K562 (cell line): Measurements from ENCODE around the gene GDF11. TPM values are rescaled to one million over a fixed set of nuclear protein-coding genes. Genes with fewer than 3 reads are reported as not detected.

ENCODE experiments used
- ATAC-seq: fragments of 200-7000 bp; cut with Tn5 transposase; 3 replicates; pipeline ENCODE4 v1.9.1; 2020; ENCODE audit warnings: moderate library complexity
- BruUV-seq: library from RNA; stranded (reverse); fragments of 400-500 nt; replicated peaks from 2 replicates; lab custom pipeline; 2021; lab: Mats Ljungman, UMichigan
- CTCF ChIA-PET: fragments of 300-600 bp; formaldehyde crosslinking; extraction: SDS; loops from one replicate; lab custom pipeline; 2021; ENCODE audit warnings: low intra/inter-chr PET ratio; lab: Yijun Ruan, JAX
- POLR2A ChIA-PET: fragments of 300-600, 350-650 bp; sonication (Branson Sonifier 250); formaldehyde crosslinking; extraction: SDS; loops from one replicate; lab custom pipeline; 2021; ENCODE audit warnings: antibody characterized with exemption, inconsistent platforms; lab: Yijun Ruan, JAX
- DNase-seq, 4 experiments: peaks; one replicate each; pipeline versions ENCODE4 v3.0.0 to v3.0.0-alpha.2; 2011 to 2018; ENCODE audit warnings: low spot score in 3 of 4, mixed read lengths in 3 of 4; ENCODE audit errors: extremely low read depth in 1 of 4
- FAIRE-seq: peaks from 2 replicates; lab custom pipeline; 2011; peaks lifted over from hg19 to GRCh38; lab: Jason Lieb, UNC
- H2AFZ ChIP-seq: 2 replicates; pipeline ENCODE4 v1.6.0; 2011; ENCODE audit warnings: low read depth, low read length, control low read depth, inconsistent platforms
- H3K27ac ChIP-seq: fragments of 200-600 bp; 3 replicates; pipeline ENCODE4 v1.8.0; 2011; ENCODE audit warnings: low read depth, mild to moderate bottlenecking, control low read depth, inconsistent platforms, low read length, moderate library complexity, mixed read lengths; ENCODE audit errors: extremely low read depth
- H3K27me3 ChIP-seq, 2 experiments: fragments of 300-600 bp in 1 of 2; 2 replicates in 1 of 2; 3 replicates in 1 of 2; pipeline versions ENCODE4 v1.6.0 to v1.8.0; 2011; ENCODE audit warnings: inconsistent platforms in 2 of 2, low read length in 2 of 2, mild to moderate bottlenecking in 1 of 2, mixed read lengths in 1 of 2, moderate library complexity in 1 of 2; ENCODE audit not compliant: control insufficient read depth in 2 of 2, insufficient read depth in 2 of 2
- H3K36me3 ChIP-seq: fragments of 300-600 bp; 3 replicates; pipeline ENCODE4 v1.8.0; 2011; ENCODE audit warnings: mild to moderate bottlenecking, low read length, inconsistent platforms; ENCODE audit not compliant: control insufficient read depth, insufficient read depth
- H3K4me1 ChIP-seq, 2 experiments: fragments of 200-600 bp in 1 of 2; replicated peaks in 1 of 2; 2 replicates in 1 of 2; 3 replicates in 1 of 2; pipeline versions ENCODE4 v1.5.1 to v1.8.0; 2011; ENCODE audit warnings: inconsistent platforms in 2 of 2, low read length in 2 of 2, mild to moderate bottlenecking in 1 of 2, mixed read lengths in 1 of 2, moderate library complexity in 1 of 2; ENCODE audit not compliant: control insufficient read depth in 2 of 2, insufficient read depth in 2 of 2
- H3K4me2 ChIP-seq: 2 replicates; pipeline ENCODE4 v1.6.1; 2011; ENCODE audit warnings: low read length, control low read depth, inconsistent platforms, mixed read lengths; ENCODE audit not compliant: insufficient read depth
- H3K4me3 ChIP-seq: fragments of 200-600 bp; sonication (generic), shearing (Covaris generic); 2 replicates; pipeline ENCODE4 v1.5.1; 2016; ENCODE audit warnings: control low read depth, inconsistent platforms
- H3K79me2 ChIP-seq: fragments of 200-600 bp; 3 replicates; pipeline ENCODE4 v1.8.0; 2011; ENCODE audit warnings: low read length, inconsistent platforms; ENCODE audit not compliant: control insufficient read depth, insufficient read depth
- H3K9ac ChIP-seq, 2 experiments: 2 replicates each; pipeline versions ENCODE4 v1.6.0 to v1.6.1; 2011; ENCODE audit warnings: low read depth in 2 of 2, low read length in 2 of 2, control low read depth in 1 of 2, inconsistent platforms in 1 of 2, mild to moderate bottlenecking in 1 of 2, mixed read lengths in 1 of 2; ENCODE audit not compliant: insufficient read depth in 1 of 2
- H3K9me1 ChIP-seq: one replicate; pipeline ENCODE4 v1.6.0; 2011; ENCODE audit warnings: inconsistent platforms, mild to moderate bottlenecking, low read length, moderate library complexity; ENCODE audit not compliant: control insufficient read depth, insufficient read depth
- H3K9me3 ChIP-seq: replicated peaks from 2 replicates; pipeline ENCODE4 v1.5.1; 2011; ENCODE audit warnings: low read depth, low read length, inconsistent platforms; ENCODE audit not compliant: control insufficient read depth, insufficient read depth
- H4K20me1 ChIP-seq: replicated peaks from 2 replicates; pipeline ENCODE4 v1.6.1; 2011; ENCODE audit warnings: low read length, inconsistent platforms, mixed read lengths; ENCODE audit not compliant: control insufficient read depth, insufficient read depth
- CBX2 ChIP-seq: fragments of 200-600 bp; sonication (generic); IDR thresholded peaks from one replicate; pipeline ENCODE4 v1.6.1; 2012; ENCODE audit warnings: mild to moderate bottlenecking, low read length, inconsistent platforms; ENCODE audit not compliant: insufficient read depth, poor library complexity, severe bottlenecking
- ESRRA ChIP-seq: fragments of 450-650 bp; IDR thresholded peaks from 2 replicates; pipeline ENCODE4 v1.6.1; 2014; ENCODE audit warnings: low read depth, mild to moderate bottlenecking, moderate library complexity, borderline replicate concordance
- L3MBTL2 ChIP-seq: fragments of 450-650 bp; IDR thresholded peaks from 2 replicates; pipeline ENCODE4 v1.6.1; 2016; ENCODE audit warnings: mild to moderate bottlenecking, moderate library complexity
- NFIX ChIP-seq: fragments of 250-450 bp; sonication (Bioruptor Pico); IDR thresholded peaks from 2 replicates; pipeline ENCODE4 v1.4.0; 2020; ENCODE audit warnings: low read depth, mild to moderate bottlenecking, moderate library complexity
- PHB2 ChIP-seq: fragments of 450-650 bp; IDR thresholded peaks from 2 replicates; pipeline ENCODE4 v1.6.1; 2017; ENCODE audit warnings: low read depth
- RFX7 ChIP-seq: fragments of 250-450 bp; sonication (Bioruptor Pico); IDR thresholded peaks from 2 replicates; pipeline ENCODE4 v1.5.1; 2021; ENCODE audit warnings: mild to moderate bottlenecking
- WHSC1 ChIP-seq: IDR thresholded peaks from one replicate; pipeline ENCODE4 v1.6.1; 2012; ENCODE audit warnings: low read length, control low read depth, inconsistent platforms
- ZNF133 ChIP-seq: fragments of 250-450 bp; sonication (Bioruptor Pico); IDR thresholded peaks from 2 replicates; pipeline ENCODE4 v1.4.0; 2020; ENCODE audit warnings: mild to moderate bottlenecking
- ZNF79 ChIP-seq: fragments of 250-450 bp; sonication (Bioruptor Pico); IDR thresholded peaks from 2 replicates; pipeline ENCODE4 v1.4.0; 2020; ENCODE audit warnings: low read depth, mild to moderate bottlenecking, moderate library complexity
- ZSCAN29 ChIP-seq: fragments of 450-650 bp; IDR thresholded peaks from 2 replicates; pipeline ENCODE4 v1.6.1; 2017
- WGBS: fragments of 100-300 bp; shearing (Covaris generic); methylation state at CpG from one replicate; pipeline ENCODE4 v1.1.6; 2016; ENCODE audit warnings: low coverage, mixed read lengths; ENCODE audit not compliant: insufficient coverage; ENCODE audit errors: missing lambda C conversion rate; 5-methylcytosine and 5-hydroxymethylcytosine counted together
- in situ Hi-C: fragments of 300-500 bp; cut with MboI; formaldehyde crosslinking; loops from 4 replicates; pipeline ENCODE4 v1.15.0; 2018; ENCODE audit warnings: inconsistent platforms, mixed read lengths
- intact Hi-C: fragments of 100-400 bp; cut with micrococcal nuclease; formaldehyde crosslinking; loops from 2 replicates; pipeline ENCODE4 v1.14.2; 2022
- polyA plus RNA-seq, 8 experiments: library from polyadenylated mRNA; depleted of rRNA in 4 of 8; stranded (reverse) in 5 of 8; unstranded in 3 of 8; fragments of >200 nt; fragmentation: Nextera tagmentation in 2 of 8; fragmentation: Illumina TruSeq in 1 of 8; extraction: Ambion mirVana in 2 of 8; extraction: Trizol in 1 of 8; gene quantifications; 2 replicates each; pipeline versions ENCODE4 v1.2.1 to v1.2.3, GENCODE V29; 2011 to 2014; ENCODE audit warnings: inconsistent platforms in 1 of 8, missing spikeins in 1 of 8
- total RNA-seq, 7 experiments: library from RNA; depleted of rRNA in 6 of 7; stranded (reverse); fragments of >200 nt in 6 of 7; fragmentation: Illumina TruSeq in 2 of 7; extraction: Trizol in 2 of 7; gene quantifications; 2 replicates each; pipeline versions ENCODE4 v1.2.1 to v1.2.3, GENCODE V29; 2011 to 2021; ENCODE audit warnings: low replicate concordance in 1 of 7

The GDF11 gene
- total and polyA plus RNA-seq, 9 of the 15 experiments (the other 6 are each of a cell fraction or from before 2014, with no cell fraction given) = 1.4 to 15.7 (median 4.8) TPM

DNA sequence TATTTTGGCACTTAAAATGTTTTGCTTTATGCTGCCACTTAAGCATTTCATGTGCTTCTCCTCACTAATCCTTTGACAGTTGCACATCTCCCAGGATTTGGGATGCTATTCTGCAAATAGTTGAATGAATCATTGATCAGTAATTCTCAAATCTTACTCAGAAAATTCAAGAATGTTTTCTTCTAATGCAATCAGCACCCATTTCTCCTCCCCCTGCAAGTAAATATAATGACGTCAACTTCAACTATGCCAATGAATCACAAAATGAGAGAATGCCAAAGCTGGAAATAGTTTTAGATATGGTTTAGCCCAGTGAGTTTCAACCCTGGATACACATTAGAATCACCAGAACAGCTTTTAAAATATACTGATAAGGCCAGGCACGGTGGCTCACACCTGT lies 29.2 kb upstream of the GDF11 start:
- intact Hi-C loops (no loop called here), in situ Hi-C loops (no loop called here)
- WGBS = 74% methylated on average over 2 of the region's 2 CpGs
- Histone ChIP-seq H3K4me1 (peaks cover 17 to 27% of the 10 kb centered on the region in 2 experiments; a peak in 4 of 5 replicates), H3K27me3 (peaks cover 5 to 9% of the 10 kb centered on the region in 2 experiments; a peak in 2 of 5 replicates), H3K27ac (no peak overlapping the region), H3K9me1 (no peaks in the 10 kb centered on the region), H3K9me3 (no peaks in the 10 kb centered on the region), H3K9ac (no peak overlapping the region), H3K4me2 (no peak overlapping the region), H4K20me1 (no peaks in the 10 kb centered on the region; the same call in 1 of the 2 replicates), H3K79me2 (peaks cover 6% of the 10 kb centered on the region; the same call in 2 of the 3 replicates), H3K36me3 (no peaks in the 10 kb centered on the region; the same call in 2 of the 3 replicates), H3K4me3 (no peak overlapping the region), H2AFZ (no peak overlapping the region)
- no peak for FAIRE-seq
- no peak for TF ChIP-seq CBX2
- TF ChIP-seq L3MBTL2 = no peak
- no peak for TF ChIP-seq ZSCAN29
- TF ChIP-seq WHSC1 = no peak
- TF ChIP-seq PHB2 = no peak
- TF ChIP-seq ESRRA = no peak
- TF ChIP-seq ZNF133 = no peak
- no peak for TF ChIP-seq NFIX (CRISPR knock-in tag)
- no peak for TF ChIP-seq ZNF79
- no peak for TF ChIP-seq RFX7 (CRISPR knock-in tag)
- no TSS peak for BruUV-seq
- ATAC-seq = no peak
- CTCF ChIA-PET = no interaction called here
- DNase-seq = no peak
- POLR2A ChIA-PET = no interaction called here
